ENCODE measurements around the gene CHSY3.

DNA sequence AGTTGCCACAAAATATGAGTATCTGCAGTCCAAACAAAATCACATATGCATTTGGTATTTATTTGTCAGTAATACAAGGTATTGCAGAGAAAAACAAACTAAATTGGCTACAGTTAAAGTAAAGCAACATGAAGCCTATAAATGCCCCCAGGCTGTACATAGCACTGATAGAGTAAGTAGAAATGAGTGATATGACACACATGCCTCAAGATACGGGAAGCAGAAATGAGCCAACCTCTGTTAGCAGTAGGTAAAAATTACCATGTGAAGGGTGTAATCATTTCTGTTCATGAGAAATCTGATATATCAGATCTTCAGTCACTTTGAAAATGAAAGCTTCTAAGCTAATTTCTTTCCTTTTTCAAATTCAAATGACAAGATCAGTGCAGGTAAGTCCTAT lies 131.1 kb downstream of the CHSY3 start:
- TF ChIP-seq, protein P1, sequence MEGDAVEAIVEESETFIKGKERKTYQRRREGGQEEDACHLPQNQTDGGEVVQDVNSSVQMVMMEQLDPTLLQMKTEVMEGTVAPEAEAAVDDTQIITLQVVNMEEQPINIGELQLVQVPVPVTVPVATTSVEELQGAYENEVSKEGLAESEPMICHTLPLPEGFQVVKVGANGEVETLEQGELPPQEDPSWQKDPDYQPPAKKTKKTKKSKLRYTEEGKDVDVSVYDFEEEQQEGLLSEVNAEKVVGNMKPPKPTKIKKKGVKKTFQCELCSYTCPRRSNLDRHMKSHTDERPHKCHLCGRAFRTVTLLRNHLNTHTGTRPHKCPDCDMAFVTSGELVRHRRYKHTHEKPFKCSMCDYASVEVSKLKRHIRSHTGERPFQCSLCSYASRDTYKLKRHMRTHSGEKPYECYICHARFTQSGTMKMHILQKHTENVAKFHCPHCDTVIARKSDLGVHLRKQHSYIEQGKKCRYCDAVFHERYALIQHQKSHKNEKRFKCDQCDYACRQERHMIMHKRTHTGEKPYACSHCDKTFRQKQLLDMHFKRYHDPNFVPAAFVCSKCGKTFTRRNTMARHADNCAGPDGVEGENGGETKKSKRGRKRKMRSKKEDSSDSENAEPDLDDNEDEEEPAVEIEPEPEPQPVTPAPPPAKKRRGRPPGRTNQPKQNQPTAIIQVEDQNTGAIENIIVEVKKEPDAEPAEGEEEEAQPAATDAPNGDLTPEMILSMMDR (IDR thresholded peaks at IDR 0.05), result no peak
- no peak for TF ChIP-seq POLR2A (IDR thresholded peaks at IDR 0.05)
